SK-N-SH (cell line): ENCODE measurements around the gene CPVL. TPM values are rescaled to one million over a fixed set of nuclear protein-coding genes. Genes with fewer than 3 reads are reported as not detected.

Experiments
- CTCF ChIA-PET: fragments of 300-600, 350-600 bp; formaldehyde crosslinking; extraction: SDS; loops from one replicate; lab custom pipeline; 2021; lab: Yijun Ruan, JAX
- POLR2A ChIA-PET: fragments of 350-600 bp; sonication (Branson Sonifier 250); formaldehyde crosslinking; extraction: SDS; loops from one replicate; lab custom pipeline; 2020; ENCODE audit warnings: antibody characterized with exemption, inconsistent platforms; lab: Yijun Ruan, JAX
- DNase-seq: peaks from one replicate; pipeline ENCODE4 v3.0.0; 2012
- H2AFZ ChIP-seq: fragments of 200-600 bp; sonication (generic); 2 replicates; pipeline ENCODE4 v1.8.1; 2016; ENCODE audit warnings: antibody characterized with exemption, mild to moderate bottlenecking, low read depth
- H3F3A ChIP-seq: fragments of 200-600 bp; sonication (generic); replicated peaks from 2 replicates; pipeline ENCODE3; 2016; ENCODE audit warnings: antibody characterized with exemption, mild to moderate bottlenecking; ENCODE audit not compliant: insufficient read depth
- H3K27ac ChIP-seq, 2 experiments: fragments of 200-500 bp in 1 of 2; fragments of 200-600 bp in 1 of 2; sonication (Bioruptor generic) in 1 of 2; sonication (generic), shearing (Covaris generic) in 1 of 2; 2 replicates each; pipeline versions ENCODE4 v1.5.1 to v1.6.1; 2014 to 2016; ENCODE audit warnings: low read depth in 2 of 2, inconsistent platforms in 1 of 2, low read length in 1 of 2, mild to moderate bottlenecking in 1 of 2, mixed read lengths in 1 of 2
- H3K27me3 ChIP-seq: fragments of 200-600 bp; sonication (generic), shearing (Covaris generic); 2 replicates; pipeline ENCODE4 v1.6.1; 2016; ENCODE audit warnings: mixed run types; ENCODE audit not compliant: insufficient read depth
- H3K36me3 ChIP-seq, 2 experiments: fragments of 200-500 bp in 1 of 2; fragments of 200-600 bp in 1 of 2; sonication (Bioruptor generic) in 1 of 2; sonication (generic) in 1 of 2; replicated peaks in 1 of 2; 2 replicates each; pipeline versions ENCODE3 to v1.5.1; 2014 to 2016; ENCODE audit warnings: low read length in 1 of 2, mild to moderate bottlenecking in 1 of 2; ENCODE audit not compliant: insufficient read depth in 2 of 2, control insufficient read depth in 1 of 2
- H3K4me1 ChIP-seq, 2 experiments: fragments of 200-500 bp in 1 of 2; fragments of 200-600 bp in 1 of 2; sonication (Bioruptor generic) in 1 of 2; sonication (generic), shearing (Covaris generic) in 1 of 2; 2 replicates each; pipeline versions ENCODE4 v1.5.1 to v1.6.1; 2014 to 2016; ENCODE audit warnings: low read depth in 1 of 2, low read length in 1 of 2, mixed run types in 1 of 2; ENCODE audit not compliant: insufficient read depth in 2 of 2, control insufficient read depth in 1 of 2
- H3K4me2 ChIP-seq: fragments of 200-600 bp; sonication (generic), shearing (Covaris generic); 2 replicates; pipeline ENCODE4 v1.6.1; 2017; ENCODE audit warnings: mixed run types
- H3K4me3 ChIP-seq, 2 experiments: fragments of 200-500 bp in 1 of 2; fragments of 200-600 bp in 1 of 2; sonication (Bioruptor generic) in 1 of 2; sonication (generic), shearing (Covaris generic) in 1 of 2; 2 replicates each; pipeline versions ENCODE4 v1.5.1 to v1.8.1; 2014 to 2016; ENCODE audit warnings: low read depth in 2 of 2, inconsistent platforms in 1 of 2, low read length in 1 of 2, mild to moderate bottlenecking in 1 of 2, mixed read lengths in 1 of 2, moderate library complexity in 1 of 2
- H3K79me2 ChIP-seq: fragments of 200-600 bp; sonication (generic); 2 replicates; pipeline ENCODE4 v1.8.1; 2017; ENCODE audit warnings: mild to moderate bottlenecking; ENCODE audit not compliant: insufficient read depth
- H3K9ac ChIP-seq: fragments of 200-600 bp; sonication (generic); 2 replicates; pipeline ENCODE4 v1.6.1; 2017; ENCODE audit warnings: mixed run types
- H3K9me2 ChIP-seq: fragments of 200-600 bp; sonication (generic); 2 replicates; pipeline ENCODE4 v1.6.1; 2017; ENCODE audit warnings: mixed run types
- H3K9me3 ChIP-seq: fragments of 200-600 bp; sonication (generic); 2 replicates; pipeline ENCODE4 v1.6.1; 2017; ENCODE audit warnings: mixed run types, mild to moderate bottlenecking, moderate library complexity
- H4K20me1 ChIP-seq: fragments of 200-600 bp; sonication (generic); 2 replicates; pipeline ENCODE4 v1.6.1; 2017; ENCODE audit warnings: mild to moderate bottlenecking, mixed run types; ENCODE audit not compliant: insufficient read depth
- CHD2 ChIP-seq: fragments of 150-350 bp; IDR thresholded peaks from 2 replicates; pipeline ENCODE4 v1.6.1; 2018; ENCODE audit warnings: low read length; ENCODE audit not compliant: partially characterized antibody
- EP300 ChIP-seq, 2 experiments: IDR thresholded peaks; 2 replicates each; pipeline versions ENCODE4 v1.4.0 to v1.6.1; 2012; ENCODE audit warnings: borderline replicate concordance in 1 of 2, low read depth in 1 of 2, low read length in 1 of 2
- FOSL2 ChIP-seq: IDR thresholded peaks from 2 replicates; pipeline ENCODE4 v1.4.0; 2012; ENCODE audit warnings: low read depth, mild to moderate bottlenecking, moderate library complexity, borderline replicate concordance
- FOXM1 ChIP-seq: IDR thresholded peaks from 2 replicates; pipeline ENCODE4 v1.4.0; 2012; ENCODE audit warnings: low read depth, mild to moderate bottlenecking
- GATA2 ChIP-seq: sonication (generic); formaldehyde crosslinking; IDR thresholded peaks from 2 replicates; pipeline ENCODE4 v1.5.0; 2020; ENCODE audit warnings: mild to moderate bottlenecking, missing genetic modification reagents
- MAX ChIP-seq: IDR thresholded peaks from 2 replicates; pipeline ENCODE4 v1.4.0; 2012; ENCODE audit warnings: low read depth
- MXI1 ChIP-seq: IDR thresholded peaks from 2 replicates; pipeline ENCODE4 v1.6.1; 2012; ENCODE audit warnings: mild to moderate bottlenecking, low read depth, low read length, improper control_type of control experiment
- NFIC ChIP-seq: IDR thresholded peaks from 2 replicates; pipeline ENCODE4 v1.4.0; 2012; ENCODE audit warnings: borderline replicate concordance
- NRF1 ChIP-seq: IDR thresholded peaks from 2 replicates; pipeline ENCODE4 v1.6.1; 2012; ENCODE audit warnings: low read depth, mild to moderate bottlenecking, low read length
- POLR2AphosphoS5 ChIP-seq: IDR thresholded peaks from 2 replicates; pipeline ENCODE4 v1.6.1; 2012; ENCODE audit warnings: low read depth, low read length
- RAD21 ChIP-seq: IDR thresholded peaks from 2 replicates; pipeline ENCODE4 v1.6.1; 2012; ENCODE audit warnings: mild to moderate bottlenecking, low read length
- RCOR1 ChIP-seq: fragments of 150-350 bp; IDR thresholded peaks from 2 replicates; pipeline ENCODE4 v1.6.1; 2017; ENCODE audit warnings: antibody characterized with exemption, low read length
- RFX5 ChIP-seq: IDR thresholded peaks from 2 replicates; pipeline ENCODE4 v1.6.1; 2012; ENCODE audit warnings: mild to moderate bottlenecking, improper control_type of control experiment, low read length
- RXRA ChIP-seq: IDR thresholded peaks from 2 replicates; pipeline ENCODE4 v1.4.0; 2012; ENCODE audit warnings: low read depth, mild to moderate bottlenecking, borderline replicate concordance
- SMC3 ChIP-seq: IDR thresholded peaks from 2 replicates; pipeline ENCODE4 v1.6.1; 2012; ENCODE audit warnings: low read depth, low read length, improper control_type of control experiment
- TEAD4 ChIP-seq: IDR thresholded peaks from 2 replicates; pipeline ENCODE4 v1.4.0; 2012; ENCODE audit warnings: mild to moderate bottlenecking, borderline replicate concordance; ENCODE audit not compliant: insufficient read depth
- WGBS: methylation state at CpG from one replicate; pipeline ENCODE4 v1.1.6; 2017; ENCODE audit warnings: low lambda C conversion rate; 5-methylcytosine and 5-hydroxymethylcytosine counted together
- polyA plus RNA-seq, 3 experiments: library from polyadenylated mRNA; depleted of rRNA; stranded (reverse); fragments of >200 nt; gene quantifications; 2 replicates each; pipeline ENCODE4 v1.2.3, GENCODE V29; 2012
- TF ChIP-seq, protein P1 (sequence below): IDR thresholded peaks from 2 replicates; pipeline ENCODE4 v1.6.1; 2012; ENCODE audit warnings: mild to moderate bottlenecking, low read depth, low read length, moderate library complexity
- TF ChIP-seq, protein P2 (sequence below): fragments of 200-600 bp; sonication (generic); IDR thresholded peaks from 2 replicates; pipeline ENCODE4 v1.6.1; 2017; ENCODE audit warnings: antibody characterized with exemption, mild to moderate bottlenecking, moderate library complexity
- TF ChIP-seq, protein P3 (sequence below): IDR thresholded peaks from 2 replicates; pipeline ENCODE4 v1.4.0; 2012; ENCODE audit warnings: low read depth, borderline replicate concordance

Gene CPVL
- polyA plus RNA-seq, 1 of the 3 experiments (the other 2 are of a cell fraction) = not detected

GRCh38 chr7:29090151-29090805 lies 56.1 kb downstream of the CPVL start:
- Histone ChIP-seq H3K27ac (no peak overlapping the region; a peak in 1 of 4 replicates), H3K9ac (no peak overlapping the region), H4K20me1 (no peaks in the 10 kb centered on the region), H3K36me3 (no peaks in the 10 kb centered on the region), H3K9me3 (no peaks in the 10 kb centered on the region), H3K4me3 (no peak overlapping the region), H3K4me2 (no peak overlapping the region), H3F3A (no peaks in the 10 kb centered on the region), H3K27me3 (peaks cover 7% of the 10 kb centered on the region; the same call in 1 of the 2 replicates), H2AFZ (no peak overlapping the region), H3K4me1 (peaks cover 0 to 21% of the 10 kb centered on the region in 2 experiments; a peak in 2 of 4 replicates), H3K9me2 (no peaks in the 10 kb centered on the region), H3K79me2 (no peaks in the 10 kb centered on the region)
- no peak for TF ChIP-seq GATA2
- TF ChIP-seq, protein P1, sequence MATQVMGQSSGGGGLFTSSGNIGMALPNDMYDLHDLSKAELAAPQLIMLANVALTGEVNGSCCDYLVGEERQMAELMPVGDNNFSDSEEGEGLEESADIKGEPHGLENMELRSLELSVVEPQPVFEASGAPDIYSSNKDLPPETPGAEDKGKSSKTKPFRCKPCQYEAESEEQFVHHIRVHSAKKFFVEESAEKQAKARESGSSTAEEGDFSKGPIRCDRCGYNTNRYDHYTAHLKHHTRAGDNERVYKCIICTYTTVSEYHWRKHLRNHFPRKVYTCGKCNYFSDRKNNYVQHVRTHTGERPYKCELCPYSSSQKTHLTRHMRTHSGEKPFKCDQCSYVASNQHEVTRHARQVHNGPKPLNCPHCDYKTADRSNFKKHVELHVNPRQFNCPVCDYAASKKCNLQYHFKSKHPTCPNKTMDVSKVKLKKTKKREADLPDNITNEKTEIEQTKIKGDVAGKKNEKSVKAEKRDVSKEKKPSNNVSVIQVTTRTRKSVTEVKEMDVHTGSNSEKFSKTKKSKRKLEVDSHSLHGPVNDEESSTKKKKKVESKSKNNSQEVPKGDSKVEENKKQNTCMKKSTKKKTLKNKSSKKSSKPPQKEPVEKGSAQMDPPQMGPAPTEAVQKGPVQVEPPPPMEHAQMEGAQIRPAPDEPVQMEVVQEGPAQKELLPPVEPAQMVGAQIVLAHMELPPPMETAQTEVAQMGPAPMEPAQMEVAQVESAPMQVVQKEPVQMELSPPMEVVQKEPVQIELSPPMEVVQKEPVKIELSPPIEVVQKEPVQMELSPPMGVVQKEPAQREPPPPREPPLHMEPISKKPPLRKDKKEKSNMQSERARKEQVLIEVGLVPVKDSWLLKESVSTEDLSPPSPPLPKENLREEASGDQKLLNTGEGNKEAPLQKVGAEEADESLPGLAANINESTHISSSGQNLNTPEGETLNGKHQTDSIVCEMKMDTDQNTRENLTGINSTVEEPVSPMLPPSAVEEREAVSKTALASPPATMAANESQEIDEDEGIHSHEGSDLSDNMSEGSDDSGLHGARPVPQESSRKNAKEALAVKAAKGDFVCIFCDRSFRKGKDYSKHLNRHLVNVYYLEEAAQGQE = no peak
- TF ChIP-seq MAX = no peak
- no peak for TF ChIP-seq RFX5
- TF ChIP-seq, protein P2, sequence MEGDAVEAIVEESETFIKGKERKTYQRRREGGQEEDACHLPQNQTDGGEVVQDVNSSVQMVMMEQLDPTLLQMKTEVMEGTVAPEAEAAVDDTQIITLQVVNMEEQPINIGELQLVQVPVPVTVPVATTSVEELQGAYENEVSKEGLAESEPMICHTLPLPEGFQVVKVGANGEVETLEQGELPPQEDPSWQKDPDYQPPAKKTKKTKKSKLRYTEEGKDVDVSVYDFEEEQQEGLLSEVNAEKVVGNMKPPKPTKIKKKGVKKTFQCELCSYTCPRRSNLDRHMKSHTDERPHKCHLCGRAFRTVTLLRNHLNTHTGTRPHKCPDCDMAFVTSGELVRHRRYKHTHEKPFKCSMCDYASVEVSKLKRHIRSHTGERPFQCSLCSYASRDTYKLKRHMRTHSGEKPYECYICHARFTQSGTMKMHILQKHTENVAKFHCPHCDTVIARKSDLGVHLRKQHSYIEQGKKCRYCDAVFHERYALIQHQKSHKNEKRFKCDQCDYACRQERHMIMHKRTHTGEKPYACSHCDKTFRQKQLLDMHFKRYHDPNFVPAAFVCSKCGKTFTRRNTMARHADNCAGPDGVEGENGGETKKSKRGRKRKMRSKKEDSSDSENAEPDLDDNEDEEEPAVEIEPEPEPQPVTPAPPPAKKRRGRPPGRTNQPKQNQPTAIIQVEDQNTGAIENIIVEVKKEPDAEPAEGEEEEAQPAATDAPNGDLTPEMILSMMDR = no peak
- TF ChIP-seq TEAD4 = no peak
- TF ChIP-seq RXRA = no peak
- no peak for TF ChIP-seq MXI1
- no peak for TF ChIP-seq FOXM1
- TF ChIP-seq RCOR1 = no peak
- TF ChIP-seq SMC3 = no peak
- no peak for TF ChIP-seq EP300 (IDR thresholded peaks at IDR 0.05; ENCODE audit: borderline replicate concordance in 1 of 2, low read depth in 1 of 2, low read length in 1 of 2)
- no peak for TF ChIP-seq NRF1
- TF ChIP-seq, protein P3, sequence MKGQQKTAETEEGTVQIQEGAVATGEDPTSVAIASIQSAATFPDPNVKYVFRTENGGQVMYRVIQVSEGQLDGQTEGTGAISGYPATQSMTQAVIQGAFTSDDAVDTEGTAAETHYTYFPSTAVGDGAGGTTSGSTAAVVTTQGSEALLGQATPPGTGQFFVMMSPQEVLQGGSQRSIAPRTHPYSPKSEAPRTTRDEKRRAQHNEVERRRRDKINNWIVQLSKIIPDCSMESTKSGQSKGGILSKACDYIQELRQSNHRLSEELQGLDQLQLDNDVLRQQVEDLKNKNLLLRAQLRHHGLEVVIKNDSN = no peak
- no peak for TF ChIP-seq RAD21
- TF ChIP-seq NFIC = no peak
- no peak for TF ChIP-seq FOSL2
- TF ChIP-seq CHD2 = no peak
- no peak for TF ChIP-seq POLR2AphosphoS5
- DNase-seq = no peak
- WGBS = 47% methylated on average over 3 of the region's 3 CpGs
- ChIA-PET POLR2A (no interaction called here), CTCF (interaction anchor here (1.4 to 48.2 kb wide), 8 partner anchors 11 to 319 kb away, joined by 3 to 1647 read pairs (median 10); partner anchors contain the start of gene TRIL)
